ENCODE measurements around the gene AQR.
A peak's percentile ranks its signal among the peaks of the same experiment; 100 is the strongest.
"Not testable (repeated sequence)": the region's sequence is repeated elsewhere in the genome, so short reads cannot be mapped to it uniquely, and the experiment has no call there.

The AQR gene

GRCh38 chr15:34952481-34952880 lies 17.1 kb downstream of the AQR start:
- TF ChIP-seq, protein P1, sequence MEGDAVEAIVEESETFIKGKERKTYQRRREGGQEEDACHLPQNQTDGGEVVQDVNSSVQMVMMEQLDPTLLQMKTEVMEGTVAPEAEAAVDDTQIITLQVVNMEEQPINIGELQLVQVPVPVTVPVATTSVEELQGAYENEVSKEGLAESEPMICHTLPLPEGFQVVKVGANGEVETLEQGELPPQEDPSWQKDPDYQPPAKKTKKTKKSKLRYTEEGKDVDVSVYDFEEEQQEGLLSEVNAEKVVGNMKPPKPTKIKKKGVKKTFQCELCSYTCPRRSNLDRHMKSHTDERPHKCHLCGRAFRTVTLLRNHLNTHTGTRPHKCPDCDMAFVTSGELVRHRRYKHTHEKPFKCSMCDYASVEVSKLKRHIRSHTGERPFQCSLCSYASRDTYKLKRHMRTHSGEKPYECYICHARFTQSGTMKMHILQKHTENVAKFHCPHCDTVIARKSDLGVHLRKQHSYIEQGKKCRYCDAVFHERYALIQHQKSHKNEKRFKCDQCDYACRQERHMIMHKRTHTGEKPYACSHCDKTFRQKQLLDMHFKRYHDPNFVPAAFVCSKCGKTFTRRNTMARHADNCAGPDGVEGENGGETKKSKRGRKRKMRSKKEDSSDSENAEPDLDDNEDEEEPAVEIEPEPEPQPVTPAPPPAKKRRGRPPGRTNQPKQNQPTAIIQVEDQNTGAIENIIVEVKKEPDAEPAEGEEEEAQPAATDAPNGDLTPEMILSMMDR (IDR thresholded peaks at IDR 0.05; ENCODE audit: low read depth, low read length) = no peak
- DNase-seq (ENCODE audit: extremely low read depth, low read depth) = no peak

DNA sequence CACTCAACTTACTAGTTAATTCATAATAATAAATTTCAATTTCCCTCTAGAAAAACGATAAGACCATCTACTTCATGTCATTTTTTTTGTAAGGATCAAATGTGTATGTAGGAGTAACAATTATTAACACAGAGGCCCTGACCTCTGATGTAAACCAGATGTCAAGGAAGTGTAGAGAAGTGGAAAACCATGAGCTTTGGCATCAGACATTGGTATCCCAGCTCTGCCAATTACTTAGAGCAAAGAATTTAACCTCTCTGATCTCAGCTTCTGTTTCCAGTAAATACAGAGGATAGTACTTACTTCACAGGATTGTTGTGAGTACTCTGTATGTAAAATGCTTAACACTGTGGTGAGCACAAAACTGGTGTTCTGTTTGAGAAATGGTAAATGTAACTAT lies 17.5 kb downstream of the AQR start:
- peak; percentile 34 for DNase-seq (ENCODE audit: extremely low read depth, low read depth)
- TF ChIP-seq, protein P1 (IDR thresholded peaks at IDR 0.05; ENCODE audit: low read depth, low read length) = no peak

DNA sequence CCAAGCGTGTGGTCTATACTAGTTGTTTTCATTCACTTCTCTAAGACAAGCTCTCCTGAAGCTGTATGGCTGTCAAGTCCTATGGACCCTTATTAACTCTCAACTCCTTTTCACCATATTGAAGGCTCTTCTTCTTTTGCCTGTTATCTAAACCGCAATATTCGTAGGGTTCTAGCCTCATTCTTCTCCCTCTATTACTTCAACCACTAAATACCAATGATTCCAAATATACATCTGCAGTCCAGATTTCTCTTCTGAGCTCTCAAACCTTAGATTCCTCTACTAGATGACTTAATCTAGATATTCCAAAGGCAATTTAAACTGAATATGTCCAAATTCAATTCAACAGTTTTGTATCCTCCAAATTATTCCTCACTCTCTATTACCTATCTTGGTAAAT lies 24.6 kb downstream of the AQR start:
- DNase-seq (ENCODE audit: extremely low read depth, low read depth) = no peak
- TF ChIP-seq, protein P1 (IDR thresholded peaks at IDR 0.05; ENCODE audit: low read depth, low read length) = no peak

DNA sequence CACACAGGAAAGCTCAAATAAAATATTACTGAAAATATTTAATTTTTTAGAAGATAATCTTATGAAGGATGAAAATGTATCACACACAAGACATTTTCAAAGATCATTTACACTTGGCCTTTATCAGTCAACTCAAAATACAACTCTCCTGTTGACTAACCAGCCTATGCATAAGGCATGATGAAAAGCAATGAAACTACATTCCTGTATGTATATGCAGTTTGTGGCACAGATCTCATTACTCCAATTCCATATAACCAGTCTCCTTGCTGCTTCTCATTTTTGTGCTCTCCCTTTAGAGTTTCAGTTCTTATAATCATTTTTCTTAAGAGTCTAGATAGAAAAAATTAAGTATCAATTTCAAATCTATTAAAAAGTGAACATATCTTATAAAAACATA lies 25.8 kb downstream of the AQR start:
- TF ChIP-seq, protein P1 (IDR thresholded peaks at IDR 0.05; ENCODE audit: low read depth, low read length) = no peak
- no peak for DNase-seq (ENCODE audit: extremely low read depth, low read depth)

DNA sequence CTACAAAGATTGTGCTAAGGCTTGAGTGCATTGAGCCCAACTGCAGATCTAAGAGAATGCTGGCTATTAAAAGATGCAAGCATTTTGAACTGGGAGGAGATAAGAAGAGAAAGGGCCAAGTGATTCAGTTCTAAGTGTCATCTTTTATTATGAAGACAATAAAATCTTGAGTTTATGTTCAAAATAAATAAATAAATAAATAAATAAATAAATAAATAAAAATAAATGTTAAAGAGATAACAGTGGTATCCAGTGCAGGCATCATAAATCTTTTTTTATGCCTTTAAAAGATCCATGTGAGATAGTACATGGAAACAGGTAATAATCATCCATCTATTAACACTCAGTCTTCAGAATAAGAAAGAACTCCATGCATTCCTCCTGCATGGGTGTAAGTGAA lies 26.3 kb downstream of the AQR start:
- DNase-seq (ENCODE audit: extremely low read depth, low read depth) = not testable (repeated sequence)

GRCh38 chr15:34942363-34942762 lies 27.2 kb downstream of the AQR start:
- TF ChIP-seq, protein P1 (IDR thresholded peaks at IDR 0.05; ENCODE audit: low read depth, low read length) = no peak
- DNase-seq (ENCODE audit: extremely low read depth, low read depth) = no peak

DNA sequence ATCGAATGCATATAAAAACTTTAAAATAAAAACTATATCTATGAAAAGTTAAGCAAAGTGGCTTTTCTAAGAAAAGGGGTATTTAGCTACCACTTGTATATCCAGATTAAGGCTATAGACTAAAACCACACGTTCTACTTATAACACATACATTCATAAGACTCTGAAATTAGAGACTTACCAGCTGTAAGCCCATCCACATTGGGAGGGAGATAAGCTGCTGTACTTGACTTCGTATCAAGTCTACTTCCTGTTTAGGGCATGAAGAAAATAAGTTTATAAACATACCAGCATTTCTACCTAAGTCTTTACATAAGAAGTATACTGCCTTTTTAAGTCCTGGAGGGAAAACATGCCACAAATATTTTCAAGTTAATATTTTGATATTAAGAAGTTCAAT lies 27.7 kb downstream of the AQR start:
- DNase-seq (ENCODE audit: extremely low read depth, low read depth) = no peak
- TF ChIP-seq, protein P1 (IDR thresholded peaks at IDR 0.05; ENCODE audit: low read depth, low read length) = no peak

- DNase-seq (ENCODE audit: extremely low read depth, low read depth) = no peak
- TF ChIP-seq, protein P1 (IDR thresholded peaks at IDR 0.05; ENCODE audit: low read depth, low read length) = no peak
These were observed 28.3 kb downstream of the AQR start for GRCh38 chr15:34941185-34941698.

All from AG09319 (cell line).